PFSK-1 (cell line): ENCODE measurements around the gene CCHCR1.

Experiments used
- POLR2AphosphoS5 ChIP-seq: IDR thresholded peaks from 2 replicates; pipeline ENCODE4 v1.6.1; 2012; ENCODE audit warnings: low read depth, mild to moderate bottlenecking, control low read depth, low read length, moderate library complexity
- TAF1 ChIP-seq: IDR thresholded peaks from 2 replicates; pipeline ENCODE4 v1.6.1; 2012; ENCODE audit warnings: low read length, control low read depth, borderline replicate concordance; ENCODE audit not compliant: insufficient read depth
- TF ChIP-seq, protein P1 (sequence below), 2 experiments: IDR thresholded peaks; 2 replicates each; pipeline versions ENCODE4 v1.6.1 to v1.8.0; 2011 to 2012; ENCODE audit warnings: low read depth in 2 of 2, low read length in 2 of 2, control low read depth in 1 of 2, inconsistent platforms in 1 of 2, mild to moderate bottlenecking in 1 of 2, moderate library complexity in 1 of 2; ENCODE audit not compliant: insufficient read depth in 1 of 2

DNA sequence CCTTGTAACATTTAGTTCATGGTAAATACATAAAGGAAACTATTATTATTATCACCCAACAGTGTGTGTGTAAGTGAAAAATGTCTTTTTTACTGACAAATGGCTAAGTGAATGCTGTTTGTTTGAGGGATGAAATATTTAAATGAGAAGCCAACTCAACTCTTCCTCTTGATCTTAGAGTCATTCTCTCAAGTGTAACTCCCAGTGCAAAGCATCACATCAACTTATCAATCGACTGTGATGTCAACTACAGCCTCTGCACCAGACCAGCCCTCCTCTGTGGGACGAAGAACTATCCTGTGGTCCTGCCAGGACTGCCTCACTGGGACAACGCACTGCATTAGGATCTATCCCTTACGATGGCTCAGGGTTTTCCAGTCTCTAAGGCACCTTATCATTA is 50.5 kb downstream of the CCHCR1 start:
- TF ChIP-seq POLR2AphosphoS5 (no peak), TAF1 (no peak)
- TF ChIP-seq, protein P1, sequence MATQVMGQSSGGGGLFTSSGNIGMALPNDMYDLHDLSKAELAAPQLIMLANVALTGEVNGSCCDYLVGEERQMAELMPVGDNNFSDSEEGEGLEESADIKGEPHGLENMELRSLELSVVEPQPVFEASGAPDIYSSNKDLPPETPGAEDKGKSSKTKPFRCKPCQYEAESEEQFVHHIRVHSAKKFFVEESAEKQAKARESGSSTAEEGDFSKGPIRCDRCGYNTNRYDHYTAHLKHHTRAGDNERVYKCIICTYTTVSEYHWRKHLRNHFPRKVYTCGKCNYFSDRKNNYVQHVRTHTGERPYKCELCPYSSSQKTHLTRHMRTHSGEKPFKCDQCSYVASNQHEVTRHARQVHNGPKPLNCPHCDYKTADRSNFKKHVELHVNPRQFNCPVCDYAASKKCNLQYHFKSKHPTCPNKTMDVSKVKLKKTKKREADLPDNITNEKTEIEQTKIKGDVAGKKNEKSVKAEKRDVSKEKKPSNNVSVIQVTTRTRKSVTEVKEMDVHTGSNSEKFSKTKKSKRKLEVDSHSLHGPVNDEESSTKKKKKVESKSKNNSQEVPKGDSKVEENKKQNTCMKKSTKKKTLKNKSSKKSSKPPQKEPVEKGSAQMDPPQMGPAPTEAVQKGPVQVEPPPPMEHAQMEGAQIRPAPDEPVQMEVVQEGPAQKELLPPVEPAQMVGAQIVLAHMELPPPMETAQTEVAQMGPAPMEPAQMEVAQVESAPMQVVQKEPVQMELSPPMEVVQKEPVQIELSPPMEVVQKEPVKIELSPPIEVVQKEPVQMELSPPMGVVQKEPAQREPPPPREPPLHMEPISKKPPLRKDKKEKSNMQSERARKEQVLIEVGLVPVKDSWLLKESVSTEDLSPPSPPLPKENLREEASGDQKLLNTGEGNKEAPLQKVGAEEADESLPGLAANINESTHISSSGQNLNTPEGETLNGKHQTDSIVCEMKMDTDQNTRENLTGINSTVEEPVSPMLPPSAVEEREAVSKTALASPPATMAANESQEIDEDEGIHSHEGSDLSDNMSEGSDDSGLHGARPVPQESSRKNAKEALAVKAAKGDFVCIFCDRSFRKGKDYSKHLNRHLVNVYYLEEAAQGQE (IDR thresholded peaks at IDR 0.05; ENCODE audit: insufficient read depth in 1 of 2, low read depth in 2 of 2, low read length in 2 of 2): no peak
